ENCODE measurements around the gene HLA-DQA2.

- TF ChIP-seq EGR1 (IDR thresholded peaks at IDR 0.05; ENCODE audit: low read depth in 2 of 2) (no peak), CTCF (IDR thresholded peaks at IDR 0.05; ENCODE audit: low read depth, low read length, missing input control) (no peak), REST (IDR thresholded peaks at IDR 0.05) (no peak), ZBTB33 (IDR thresholded peaks at IDR 0.05) (no peak)
Observed at GRCh38 chr6:32761072-32761471, 19.9 kb downstream of the HLA-DQA2 start.

Measured in liver (tissue), 3 donors.